ENCODE measurements around the gene SLC10A7. TPM values are rescaled to one million over a fixed set of nuclear protein-coding genes. Genes with fewer than 3 reads are reported as not detected.
A peak's percentile ranks its signal among the peaks of the same experiment; 100 is the strongest.

The SLC10A7 gene
- polyA plus RNA-seq, 1 donor, result 8.5 TPM

GRCh38 chr4:146245850-146246249 lies 275.9 kb downstream of the SLC10A7 start:
- Histone ChIP-seq H3K27ac (ENCODE audit: low read length) (no peak overlapping the region), H3K9me3 (ENCODE audit: control insufficient read depth, low read depth, low read length) (no peaks in the 10 kb centered on the region), H3K27me3 (ENCODE audit: control insufficient read depth, insufficient read depth, low read length) (peaks cover 2% of the 10 kb centered on the region), H3K4me1 (ENCODE audit: control insufficient read depth, insufficient read depth, low read length) (peaks cover 25% of the 10 kb centered on the region), H3K36me3 (ENCODE audit: control insufficient read depth, insufficient read depth, low read length) (no peaks in the 10 kb centered on the region), H3K4me3 (ENCODE audit: low read length) (no peak overlapping the region)
- no peak for DNase-seq
- no CpG with 5 or more reads among the region's 4 CpGs for WGBS (ENCODE audit: insufficient coverage, low lambda C conversion rate)

GRCh38 chr4:146245246-146245645 lies 276.5 kb downstream of the SLC10A7 start:
- Histone ChIP-seq H3K4me1 (ENCODE audit: control insufficient read depth, insufficient read depth, low read length) (peaks cover 25% of the 10 kb centered on the region), H3K27ac (ENCODE audit: low read length) (no peak overlapping the region), H3K4me3 (ENCODE audit: low read length) (no peak overlapping the region), H3K27me3 (ENCODE audit: control insufficient read depth, insufficient read depth, low read length) (peaks cover 2% of the 10 kb centered on the region), H3K36me3 (ENCODE audit: control insufficient read depth, insufficient read depth, low read length) (no peaks in the 10 kb centered on the region), H3K9me3 (ENCODE audit: control insufficient read depth, low read depth, low read length) (no peaks in the 10 kb centered on the region)
- DNase-seq, result peak in 1 of 2 donors; percentile 23
- no CpG with 5 or more reads among the region's 3 CpGs for WGBS (ENCODE audit: insufficient coverage, low lambda C conversion rate)

- peaks cover 25% of the 10 kb centered on the region for H3K4me1 ChIP-seq (ENCODE audit: control insufficient read depth, insufficient read depth, low read length)
- H3K27ac ChIP-seq (ENCODE audit: low read length), result no peak overlapping the region
- H3K9me3 ChIP-seq (ENCODE audit: control insufficient read depth, low read depth, low read length), result no peaks in the 10 kb centered on the region
- no CpG with 5 or more reads among the region's 9 CpGs for WGBS (ENCODE audit: insufficient coverage, low lambda C conversion rate)
- DNase-seq, result no peak
- no peak overlapping the region for H3K4me3 ChIP-seq (ENCODE audit: low read length)
- peaks cover 2% of the 10 kb centered on the region for H3K27me3 ChIP-seq (ENCODE audit: control insufficient read depth, insufficient read depth, low read length)
- no peaks in the 10 kb centered on the region for H3K36me3 ChIP-seq (ENCODE audit: control insufficient read depth, insufficient read depth, low read length)
These were observed 277.2 kb downstream of the SLC10A7 start for GRCh38 chr4:146244496-146244895.

- no peak for DNase-seq
- Histone ChIP-seq H3K36me3 (ENCODE audit: control insufficient read depth, insufficient read depth, low read length) (no peaks in the 10 kb centered on the region), H3K27me3 (ENCODE audit: control insufficient read depth, insufficient read depth, low read length) (peaks cover 2% of the 10 kb centered on the region), H3K4me1 (ENCODE audit: control insufficient read depth, insufficient read depth, low read length) (peaks cover 25% of the 10 kb centered on the region), H3K4me3 (ENCODE audit: low read length) (no peak overlapping the region), H3K27ac (ENCODE audit: low read length) (no peak overlapping the region), H3K9me3 (ENCODE audit: control insufficient read depth, low read depth, low read length) (no peaks in the 10 kb centered on the region)
- no CpG with 5 or more reads among the region's 17 CpGs for WGBS (ENCODE audit: insufficient coverage, low lambda C conversion rate)
These were observed 277.9 kb downstream of the SLC10A7 start for GRCh38 chr4:146243883-146244277.

GRCh38 chr4:146243141-146243882 lies 278.4 kb downstream of the SLC10A7 start:
- peak in 1 of 2 donors; percentile 12 for DNase-seq
- no CpG with 5 or more reads among the region's 24 CpGs for WGBS (ENCODE audit: insufficient coverage, low lambda C conversion rate)
- no peak overlapping the region for H3K27ac ChIP-seq (ENCODE audit: low read length)
- peaks cover 22% of the 10 kb centered on the region for H3K4me1 ChIP-seq (ENCODE audit: control insufficient read depth, insufficient read depth, low read length)
- peaks cover 2% of the 10 kb centered on the region for H3K27me3 ChIP-seq (ENCODE audit: control insufficient read depth, insufficient read depth, low read length)
- no peaks in the 10 kb centered on the region for H3K36me3 ChIP-seq (ENCODE audit: control insufficient read depth, insufficient read depth, low read length)
- H3K9me3 ChIP-seq (ENCODE audit: control insufficient read depth, low read depth, low read length), result no peaks in the 10 kb centered on the region
- H3K4me3 ChIP-seq (ENCODE audit: low read length), result no peak overlapping the region

GRCh38 chr4:146238107-146238506 lies 283.6 kb downstream of the SLC10A7 start:
- H3K4me3 ChIP-seq (ENCODE audit: low read length), result no peak overlapping the region
- no peak for DNase-seq
- H3K27ac ChIP-seq (ENCODE audit: low read length), result no peak overlapping the region
- H3K4me1 ChIP-seq (ENCODE audit: control insufficient read depth, insufficient read depth, low read length), result peaks cover 7% of the 10 kb centered on the region
- H3K36me3 ChIP-seq (ENCODE audit: control insufficient read depth, insufficient read depth, low read length), result no peaks in the 10 kb centered on the region
- no peaks in the 10 kb centered on the region for H3K9me3 ChIP-seq (ENCODE audit: control insufficient read depth, low read depth, low read length)
- WGBS (ENCODE audit: insufficient coverage, low lambda C conversion rate), result 100% methylated on average over 1 of the region's 3 CpGs
- no peaks in the 10 kb centered on the region for H3K27me3 ChIP-seq (ENCODE audit: control insufficient read depth, insufficient read depth, low read length)

GRCh38 chr4:146237092-146237491 lies 284.6 kb downstream of the SLC10A7 start:
- Histone ChIP-seq H3K36me3 (ENCODE audit: control insufficient read depth, insufficient read depth, low read length) (no peaks in the 10 kb centered on the region), H3K9me3 (ENCODE audit: control insufficient read depth, low read depth, low read length) (no peaks in the 10 kb centered on the region), H3K4me1 (ENCODE audit: control insufficient read depth, insufficient read depth, low read length) (peaks cover 7% of the 10 kb centered on the region), H3K27ac (ENCODE audit: low read length) (no peak overlapping the region), H3K4me3 (ENCODE audit: low read length) (no peak overlapping the region), H3K27me3 (ENCODE audit: control insufficient read depth, insufficient read depth, low read length) (no peaks in the 10 kb centered on the region)
- WGBS (ENCODE audit: insufficient coverage, low lambda C conversion rate), result 100% methylated on average over 1 of the region's 6 CpGs
- no peak for DNase-seq

GRCh38 chr4:146236216-146236615 lies 285.5 kb downstream of the SLC10A7 start:
- no peak overlapping the region for H3K27ac ChIP-seq (ENCODE audit: low read length)
- H3K9me3 ChIP-seq (ENCODE audit: control insufficient read depth, low read depth, low read length), result no peaks in the 10 kb centered on the region
- 100% methylated on average over 2 of the region's 5 CpGs for WGBS (ENCODE audit: insufficient coverage, low lambda C conversion rate)
- H3K4me1 ChIP-seq (ENCODE audit: control insufficient read depth, insufficient read depth, low read length), result peaks cover 3% of the 10 kb centered on the region
- no peaks in the 10 kb centered on the region for H3K36me3 ChIP-seq (ENCODE audit: control insufficient read depth, insufficient read depth, low read length)
- H3K4me3 ChIP-seq (ENCODE audit: low read length), result no peak overlapping the region
- no peak for DNase-seq
- no peaks in the 10 kb centered on the region for H3K27me3 ChIP-seq (ENCODE audit: control insufficient read depth, insufficient read depth, low read length)

- Histone ChIP-seq H3K4me1 (ENCODE audit: control insufficient read depth, insufficient read depth, low read length) (no peaks in the 10 kb centered on the region), H3K4me3 (ENCODE audit: low read length) (no peak overlapping the region), H3K27ac (ENCODE audit: low read length) (no peak overlapping the region), H3K27me3 (ENCODE audit: control insufficient read depth, insufficient read depth, low read length) (no peaks in the 10 kb centered on the region), H3K9me3 (ENCODE audit: control insufficient read depth, low read depth, low read length) (no peaks in the 10 kb centered on the region), H3K36me3 (ENCODE audit: control insufficient read depth, insufficient read depth, low read length) (no peaks in the 10 kb centered on the region)
- no peak for DNase-seq
- no CpG with 5 or more reads among the region's 8 CpGs for WGBS (ENCODE audit: insufficient coverage, low lambda C conversion rate)
These were observed 286.0 kb downstream of the SLC10A7 start for GRCh38 chr4:146235654-146236177.

GRCh38 chr4:146232131-146232722 lies 289.5 kb downstream of the SLC10A7 start:
- Histone ChIP-seq H3K4me3 (ENCODE audit: low read length) (no peak overlapping the region), H3K36me3 (ENCODE audit: control insufficient read depth, insufficient read depth, low read length) (no peaks in the 10 kb centered on the region), H3K27me3 (ENCODE audit: control insufficient read depth, insufficient read depth, low read length) (no peaks in the 10 kb centered on the region), H3K27ac (ENCODE audit: low read length) (no peak overlapping the region), H3K4me1 (ENCODE audit: control insufficient read depth, insufficient read depth, low read length) (no peaks in the 10 kb centered on the region), H3K9me3 (ENCODE audit: control insufficient read depth, low read depth, low read length) (no peaks in the 10 kb centered on the region)
- no CpG with 5 or more reads among the region's 1 CpG for WGBS (ENCODE audit: insufficient coverage, low lambda C conversion rate)
- DNase-seq, result no peak
